Endometrium (tissue), 2 donors: ENCODE measurements around the gene ZBTB37.
"Not testable (repeated sequence)": the region's sequence is repeated elsewhere in the genome, so short reads cannot be mapped to it uniquely, and the experiment has no call there.

Experiments used
- FAIRE-seq: peaks from 2 replicates; lab custom pipeline; 2012; peaks lifted over from hg19 to GRCh38; lab: Jason Lieb, UNC
- donor health status: control.
- donor health status: control.

ZBTB37 gene

GRCh38 chr1:173866413-173867115 lies 1.6 kb upstream of the ZBTB37 start:
- FAIRE-seq: no peak

- no peak for FAIRE-seq
These were observed 933 bp upstream of the ZBTB37 start for GRCh38 chr1:173867141-173867752.

GRCh38 chr1:173867753-173868265 lies 371 bp upstream of the ZBTB37 start, which contains the start of gene GAS5:
GAS5 (minus strand) TSS chr1:173867989.
- peak; percentile 88 for FAIRE-seq

GRCh38 chr1:173869021-173869359 lies 810 bp downstream of the ZBTB37 start:
- no peak for FAIRE-seq

GRCh38 chr1:173870252-173871075 lies 2.3 kb downstream of the ZBTB37 start:
- FAIRE-seq: no peak

- FAIRE-seq: no peak
These were observed 2.9 kb downstream of the ZBTB37 start for GRCh38 chr1:173871091-173871490.

GRCh38 chr1:173871500-173871899 lies 3.3 kb downstream of the ZBTB37 start:
- FAIRE-seq: no peak

GRCh38 chr1:173876732-173877131 lies 8.6 kb downstream of the ZBTB37 start:
- FAIRE-seq: no peak

- no peak for FAIRE-seq
These were observed 10.1 kb downstream of the ZBTB37 start for GRCh38 chr1:173878251-173878650.

GRCh38 chr1:173881117-173881516 lies 12.9 kb downstream of the ZBTB37 start:
- FAIRE-seq: not testable (repeated sequence)

GRCh38 chr1:173884701-173885100 lies 16.5 kb downstream of the ZBTB37 start:
- FAIRE-seq: no peak

GRCh38 chr1:173886746-173887611 lies 18.8 kb downstream of the ZBTB37 start:
- no peak for FAIRE-seq

- FAIRE-seq: no peak
These were observed 19.4 kb downstream of the ZBTB37 start for GRCh38 chr1:173887627-173888026.

GRCh38 chr1:173888749-173889148 lies 20.6 kb downstream of the ZBTB37 start:
- FAIRE-seq: no peak

GRCh38 chr1:173889885-173890284 lies 21.7 kb downstream of the ZBTB37 start:
- no peak for FAIRE-seq

GRCh38 chr1:173893611-173894010 lies 25.4 kb downstream of the ZBTB37 start:
- FAIRE-seq: no peak

- FAIRE-seq: no peak
These were observed 26.0 kb downstream of the ZBTB37 start for GRCh38 chr1:173894189-173894588.

GRCh38 chr1:173900427-173900826 lies 32.2 kb downstream of the ZBTB37 start:
- no peak for FAIRE-seq

- no peak for FAIRE-seq
These were observed 32.8 kb downstream of the ZBTB37 start for GRCh38 chr1:173900992-173901391.

- no peak for FAIRE-seq
These were observed 35.8 kb downstream of the ZBTB37 start for GRCh38 chr1:173903827-173904531.

GRCh38 chr1:173913111-173913510 lies 44.9 kb downstream of the ZBTB37 start:
- no peak for FAIRE-seq
